Aortic smooth muscle cell (primary cell): ENCODE results near the gene GAMT. TPM values are rescaled to one million over a fixed set of nuclear protein-coding genes. Genes with fewer than 3 reads are reported as not detected.

Experiments used
- total RNA-seq: library from RNA; depleted of rRNA; stranded (reverse); fragments of >200 nt; gene quantifications from 2 replicates; pipeline ENCODE4 v1.2.3, GENCODE V29; 2014

Gene GAMT
- 34.0 and 36.7 TPM in 2 replicates for total RNA-seq

GRCh38 chr19:1401138-1401888, at the start of gene GAMT:
Gene GAMT (minus strand): TSS chr19:1401542. CDS start chr19:1401476, 66 bp downstream.

GRCh38 chr19:1449467-1450442, 48.4 kb upstream of the GAMT start, which contains the start of gene APC2:
Gene APC2 (plus strand): TSS chr19:1450121. CDS start chr19:1453002, 2,881 bp downstream.

GRCh38 chr19:1438035-1438932, 36.9 kb upstream of the GAMT start, which contains the start of gene RPS15:
Gene RPS15 (plus strand): TSS chr19:1438396. CDS start chr19:1438426, 30 bp downstream.

GRCh38 chr19:1407528-1408299, 6.4 kb upstream of the GAMT start, which contains the start of gene DAZAP1:
Gene DAZAP1 (plus strand): TSS chr19:1407586. CDS start chr19:1407774, 188 bp downstream.

GRCh38 chr19:1383312-1384084, 17.8 kb downstream of the GAMT start, which contains the start of gene NDUFS7:
Gene NDUFS7 (plus strand): TSS chr19:1383907. CDS start chr19:1383927, 20 bp downstream.

Other genes with a start within 250 kb of the GAMT start
- 58.7 and 59.8 TPM in 2 replicates for gene SBNO2, start 227.3 kb downstream of the GAMT start, total RNA-seq
- gene STK11, start 195.8 kb downstream of the GAMT start, total RNA-seq = 86.9 and 97.9 TPM in 2 replicates
- gene CBARP, start 163.5 kb downstream of the GAMT start, total RNA-seq = 1.2 and 2.8 TPM in 2 replicates
- gene ATP5F1D, start 159.8 kb downstream of the GAMT start, total RNA-seq = 40.4 and 41.0 TPM in 2 replicates
- gene MIDN, start 153.0 kb downstream of the GAMT start, total RNA-seq = 22.5 and 26.9 TPM in 2 replicates
- gene CIRBP, start 132.2 kb downstream of the GAMT start, total RNA-seq = 332 and 349 TPM in 2 replicates
- 18.6 and 19.3 TPM in 2 replicates for gene FAM174C, start 126.0 kb downstream of the GAMT start, total RNA-seq
- not detected in 2 replicates for gene EFNA2, start 115.7 kb downstream of the GAMT start, total RNA-seq
- gene NDUFS7, start 17.6 kb downstream of the GAMT start, total RNA-seq = 51.2 and 51.9 TPM in 2 replicates
- gene DAZAP1, start 6.0 kb upstream of the GAMT start, total RNA-seq = 45.9 and 53.8 TPM in 2 replicates
- 434 and 444 TPM in 2 replicates for gene RPS15, start 36.9 kb upstream of the GAMT start, total RNA-seq
- 0.13 and 0.19 TPM in 2 replicates for gene APC2, start 48.6 kb upstream of the GAMT start, total RNA-seq
- 21.8 and 21.9 TPM in 2 replicates for gene C19orf25, start 77.7 kb upstream of the GAMT start, total RNA-seq
- 0.53 and 1.1 TPM in 2 replicates for gene PCSK4, start 88.8 kb upstream of the GAMT start, total RNA-seq
- 0.92 and 1.8 TPM in 2 replicates for gene REEP6, start 89.6 kb upstream of the GAMT start, total RNA-seq
- 3.0 and 3.7 TPM in 2 replicates for gene ADAMTSL5, start 111.5 kb upstream of the GAMT start, total RNA-seq
- gene PLK5, start 122.5 kb upstream of the GAMT start, total RNA-seq = not detected in 2 replicates
- 23.3 and 28.5 TPM in 2 replicates for gene MEX3D, start 166.8 kb upstream of the GAMT start, total RNA-seq
- 70.9 and 85.6 TPM in 2 replicates for gene MBD3, start 191.3 kb upstream of the GAMT start, total RNA-seq
- gene UQCR11, start 203.9 kb upstream of the GAMT start, total RNA-seq = 72.1 and 122 TPM in 2 replicates